NCI-H460 (cell line): Measurements from ENCODE around the gene APIP. TPM values are rescaled to one million over a fixed set of nuclear protein-coding genes. Genes with fewer than 3 reads are reported as not detected.

Source experiments
- DNase-seq: peaks from one replicate; pipeline ENCODE4 v3.0.0-alpha.2; 2016; ENCODE audit warnings: low read depth; ENCODE audit errors: extremely low read depth
- total RNA-seq: library from RNA; depleted of rRNA; stranded (reverse); fragments of >200 nt; shearing (Covaris generic); gene quantifications from 2 replicates; pipeline ENCODE4 v1.2.3, GENCODE V29; 2014

APIP gene
- total RNA-seq, 1 experiment from 2014 or later: 35.9 TPM

GRCh38 chr11:34890812-34891211 is 25.4 kb downstream of the APIP start:
- peak; percentile 62 for DNase-seq

GRCh38 chr11:34890089-34890488 is 26.1 kb downstream of the APIP start:
- DNase-seq: no peak

- no peak for DNase-seq
Measured at GRCh38 chr11:34887260-34887659, 28.9 kb downstream of the APIP start.

- no peak for DNase-seq
Measured at GRCh38 chr11:34886609-34887008, 29.6 kb downstream of the APIP start.

GRCh38 chr11:34881900-34882299 is 34.3 kb downstream of the APIP start:
- DNase-seq: no peak

- no peak for DNase-seq
Measured at GRCh38 chr11:34877375-34877975, 38.7 kb downstream of the APIP start.

- no peak for DNase-seq
Measured at GRCh38 chr11:34874202-34874601, 42.0 kb downstream of the APIP start.

- no peak for DNase-seq
Measured at GRCh38 chr11:34870548-34871196, 45.5 kb downstream of the APIP start.

- no peak for DNase-seq
Measured at GRCh38 chr11:34869425-34869824, 46.8 kb downstream of the APIP start.

GRCh38 chr11:34866375-34866774 is 49.8 kb downstream of the APIP start:
- DNase-seq: no peak

- DNase-seq: no peak
Measured at GRCh38 chr11:34865261-34865660, 50.9 kb downstream of the APIP start.

- no peak for DNase-seq
Measured at GRCh38 chr11:34864424-34864823, 51.8 kb downstream of the APIP start.

GRCh38 chr11:34863048-34863447 is 53.1 kb downstream of the APIP start:
- no peak for DNase-seq

- DNase-seq: no peak
Measured at GRCh38 chr11:34860518-34860917, 55.7 kb downstream of the APIP start.

GRCh38 chr11:34860034-34860433 is 56.1 kb downstream of the APIP start:
- DNase-seq: no peak

- DNase-seq: no peak
Measured at GRCh38 chr11:34859496-34859895, 56.7 kb downstream of the APIP start.

- no peak for DNase-seq
Measured at GRCh38 chr11:34857463-34857862, 58.7 kb downstream of the APIP start.

- DNase-seq: no peak
Measured at GRCh38 chr11:34856251-34856650, 59.9 kb downstream of the APIP start.

GRCh38 chr11:34855754-34856095 is 60.5 kb downstream of the APIP start:
- DNase-seq: no peak

- no peak for DNase-seq
Measured at GRCh38 chr11:34855021-34855753, 61.0 kb downstream of the APIP start.

- DNase-seq: no peak
Measured at GRCh38 chr11:34851916-34852315, 64.3 kb downstream of the APIP start.

GRCh38 chr11:34850334-34850733 is 65.8 kb downstream of the APIP start:
- DNase-seq: no peak
